Superior temporal gyrus (tissue), 1 donor: ENCODE data around the gene FSIP1.
A peak's percentile ranks its signal among the peaks of the same experiment; 100 is the strongest.
"Not testable (repeated sequence)": the region's sequence is repeated elsewhere in the genome, so short reads cannot be mapped to it uniquely, and the experiment has no call there.

Experiments used
- DNase-seq: peaks from one replicate; pipeline ENCODE4 v3.0.0-alpha.2; 2016; ENCODE audit errors: extremely low spot score

The FSIP1 gene

GRCh38 chr15:39782441-39783138, at the start of gene FSIP1:
Gene FSIP1, minus strand, starts transcription at chr15:39782841. Its CDS starts 6,317 bp downstream, at chr15:39776524.
- DNase-seq: peak; percentile 94

GRCh38 chr15:39830166-39830565, 47.5 kb upstream of the FSIP1 start:
- no peak for DNase-seq

- no peak for DNase-seq
Observed at GRCh38 chr15:39828374-39828931, 45.8 kb upstream of the FSIP1 start.

- no peak for DNase-seq
Observed at GRCh38 chr15:39826975-39827374, 44.3 kb upstream of the FSIP1 start.

GRCh38 chr15:39823634-39824033, 41.0 kb upstream of the FSIP1 start:
- DNase-seq: no peak

GRCh38 chr15:39820050-39820602, 37.5 kb upstream of the FSIP1 start:
- DNase-seq: no peak

- no peak for DNase-seq
Observed at GRCh38 chr15:39819533-39819932, 36.9 kb upstream of the FSIP1 start.

GRCh38 chr15:39817892-39818291, 35.3 kb upstream of the FSIP1 start:
- DNase-seq: no peak

- no peak for DNase-seq
Observed at GRCh38 chr15:39814489-39814888, 31.8 kb upstream of the FSIP1 start.

- DNase-seq: not testable (repeated sequence)
Observed at GRCh38 chr15:39812651-39813050, 30.0 kb upstream of the FSIP1 start.

- DNase-seq: no peak
Observed at GRCh38 chr15:39808909-39809308, 26.3 kb upstream of the FSIP1 start.

GRCh38 chr15:39807791-39808190, 25.1 kb upstream of the FSIP1 start:
- no peak for DNase-seq

- no peak for DNase-seq
Observed at GRCh38 chr15:39804026-39804425, 21.4 kb upstream of the FSIP1 start.

GRCh38 chr15:39803016-39803415, 20.4 kb upstream of the FSIP1 start:
- DNase-seq: no peak

GRCh38 chr15:39801641-39802309, 19.1 kb upstream of the FSIP1 start:
- DNase-seq: no peak

GRCh38 chr15:39799552-39800011, 16.9 kb upstream of the FSIP1 start:
- DNase-seq: no peak

- no peak for DNase-seq
Observed at GRCh38 chr15:39798382-39798781, 15.7 kb upstream of the FSIP1 start.

- no peak for DNase-seq
Observed at GRCh38 chr15:39797407-39797806, 14.8 kb upstream of the FSIP1 start.

GRCh38 chr15:39796601-39797000, 14.0 kb upstream of the FSIP1 start:
- no peak for DNase-seq

GRCh38 chr15:39795486-39795885, 12.8 kb upstream of the FSIP1 start:
- DNase-seq: no peak

GRCh38 chr15:39794954-39795353, 12.3 kb upstream of the FSIP1 start:
- DNase-seq: no peak

- no peak for DNase-seq
Observed at GRCh38 chr15:39793923-39794322, 11.3 kb upstream of the FSIP1 start.

- no peak for DNase-seq
Observed at GRCh38 chr15:39792844-39793335, 10.2 kb upstream of the FSIP1 start.
